NCI-H226 (cell line): ENCODE measurements around the gene PRRC2A.

Experiments used
- DNase-seq: peaks from one replicate; pipeline ENCODE4 v3.0.0-alpha.2; 2015

PRRC2A gene

GRCh38 chr6:31654574-31655348 lies 34.2 kb downstream of the PRRC2A start:
- DNase-seq: no peak

- no peak for DNase-seq
Measured at GRCh38 chr6:31655349-31656237, 35.1 kb downstream of the PRRC2A start, which contains the start of gene APOM. Gene APOM, plus strand, starts transcription at chr6:31655894. Its CDS starts 73 bp downstream, at chr6:31655967.

GRCh38 chr6:31657406-31658157 lies 37.1 kb downstream of the PRRC2A start:
- no peak for DNase-seq

GRCh38 chr6:31658158-31658688 lies 37.7 kb downstream of the PRRC2A start:
- no peak for DNase-seq

GRCh38 chr6:31658983-31659648 lies 38.6 kb downstream of the PRRC2A start:
- DNase-seq: no peak

GRCh38 chr6:31659649-31660380 lies 39.3 kb downstream of the PRRC2A start:
- no peak for DNase-seq

- peak; percentile 69 for DNase-seq
Measured at GRCh38 chr6:31660381-31661261, 40.1 kb downstream of the PRRC2A start, which contains the start of gene C6orf47. Gene C6orf47, minus strand, starts transcription at chr6:31660778. Its CDS starts 831 bp downstream, at chr6:31659947.

- DNase-seq: no peak
Measured at GRCh38 chr6:31661262-31662123, 41.0 kb downstream of the PRRC2A start.

- DNase-seq: no peak
Measured at GRCh38 chr6:31662124-31662723, 41.7 kb downstream of the PRRC2A start.

- DNase-seq: no peak
Measured at GRCh38 chr6:31663126-31663960, 42.8 kb downstream of the PRRC2A start.

GRCh38 chr6:31663961-31664789 lies 43.7 kb downstream of the PRRC2A start:
- DNase-seq: peak; percentile 58

- peak; percentile 90 for DNase-seq
Measured at GRCh38 chr6:31664790-31665500, 44.4 kb downstream of the PRRC2A start, which contains the start of gene GPANK1. Gene GPANK1, minus strand, starts transcription at chr6:31664997. Its CDS starts 519 bp downstream, at chr6:31664478.

GRCh38 chr6:31665501-31666336 lies 45.2 kb downstream of the PRRC2A start, which contains the start of gene CSNK2B:
Gene CSNK2B, plus strand, starts transcription at chr6:31666080. Its CDS starts 752 bp downstream, at chr6:31666832.
- DNase-seq: peak; percentile 98

GRCh38 chr6:31666337-31666965 lies 45.9 kb downstream of the PRRC2A start:
- peak; percentile 2 for DNase-seq
